B cell (primary cell): Measurements from ENCODE around the gene TAB3.

Source experiments
- EZH2 ChIP-seq: IDR thresholded peaks from 2 replicates; pipeline ENCODE4 v1.6.1; 2012; ENCODE audit warnings: borderline replicate concordance, low read depth, mild to moderate bottlenecking, moderate library complexity, low read length; ENCODE audit not compliant: insufficient read depth, poor library complexity, severe bottlenecking
- TF ChIP-seq, protein P1 (sequence below): fragments of 200-600 bp; IDR thresholded peaks from one replicate; pipeline ENCODE4 v1.8.0; 2022; ENCODE audit warnings: antibody characterized with exemption, mild to moderate bottlenecking

DNA sequence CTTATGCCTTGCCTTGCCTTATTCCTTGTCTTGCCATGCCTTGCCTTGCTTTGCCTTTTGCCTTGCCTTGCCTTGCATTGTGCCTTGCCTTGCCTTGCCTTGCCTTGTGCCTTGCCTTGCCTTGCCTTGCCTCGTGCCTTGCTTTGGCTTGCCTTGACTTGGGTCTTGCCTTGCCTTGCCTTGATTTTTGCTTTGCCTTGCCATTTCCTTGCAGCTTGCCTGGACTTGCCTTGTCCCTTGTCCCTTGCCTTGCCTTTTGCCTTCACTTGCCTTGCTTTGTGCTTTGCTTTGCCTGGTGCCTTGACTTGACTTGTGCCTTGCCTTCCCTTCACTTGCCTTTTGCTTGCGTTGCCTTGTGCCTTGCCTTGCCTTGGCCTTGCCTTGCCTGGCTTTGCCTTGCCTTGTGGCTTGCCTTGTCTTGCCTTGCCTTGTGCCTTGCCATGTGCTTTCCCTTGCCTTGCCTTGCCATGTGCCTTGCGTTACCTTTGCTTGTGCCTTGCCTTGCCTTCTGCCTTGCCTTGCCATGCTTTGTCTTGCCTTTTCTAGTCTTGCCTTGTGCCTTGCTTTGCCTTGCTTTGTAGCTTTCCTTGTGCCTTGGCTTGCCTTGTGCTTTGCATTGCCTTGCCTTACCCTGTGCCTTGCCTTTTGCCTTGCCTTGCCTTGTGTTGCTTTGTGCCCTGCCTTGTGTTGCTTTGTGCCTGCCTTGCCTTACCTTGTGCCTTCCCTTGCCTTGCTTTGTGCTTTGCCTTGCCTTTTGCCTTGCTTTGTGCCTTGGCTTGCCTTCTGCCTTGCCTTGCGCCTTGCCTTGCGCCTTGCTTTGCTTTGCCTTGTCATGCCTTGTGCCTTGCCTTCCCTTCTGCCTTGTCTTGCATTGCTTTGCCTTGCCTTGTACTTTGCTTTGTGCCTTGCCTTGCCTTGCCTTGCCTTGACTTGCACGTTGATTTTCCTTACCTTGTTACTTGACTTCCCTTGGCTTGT lies 92.8 kb downstream of the TAB3 start:
- TF ChIP-seq, protein P1, sequence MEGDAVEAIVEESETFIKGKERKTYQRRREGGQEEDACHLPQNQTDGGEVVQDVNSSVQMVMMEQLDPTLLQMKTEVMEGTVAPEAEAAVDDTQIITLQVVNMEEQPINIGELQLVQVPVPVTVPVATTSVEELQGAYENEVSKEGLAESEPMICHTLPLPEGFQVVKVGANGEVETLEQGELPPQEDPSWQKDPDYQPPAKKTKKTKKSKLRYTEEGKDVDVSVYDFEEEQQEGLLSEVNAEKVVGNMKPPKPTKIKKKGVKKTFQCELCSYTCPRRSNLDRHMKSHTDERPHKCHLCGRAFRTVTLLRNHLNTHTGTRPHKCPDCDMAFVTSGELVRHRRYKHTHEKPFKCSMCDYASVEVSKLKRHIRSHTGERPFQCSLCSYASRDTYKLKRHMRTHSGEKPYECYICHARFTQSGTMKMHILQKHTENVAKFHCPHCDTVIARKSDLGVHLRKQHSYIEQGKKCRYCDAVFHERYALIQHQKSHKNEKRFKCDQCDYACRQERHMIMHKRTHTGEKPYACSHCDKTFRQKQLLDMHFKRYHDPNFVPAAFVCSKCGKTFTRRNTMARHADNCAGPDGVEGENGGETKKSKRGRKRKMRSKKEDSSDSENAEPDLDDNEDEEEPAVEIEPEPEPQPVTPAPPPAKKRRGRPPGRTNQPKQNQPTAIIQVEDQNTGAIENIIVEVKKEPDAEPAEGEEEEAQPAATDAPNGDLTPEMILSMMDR, result no peak
- TF ChIP-seq EZH2, result no peak
